Erythroblast (primary cell): Measurements from ENCODE around the gene NDUFB11.

Experiments used
- GATA1 ChIP-seq: IDR thresholded peaks from 2 replicates; pipeline ENCODE4 v1.6.1; 2011; ENCODE audit warnings: low read depth, mild to moderate bottlenecking, control low read depth, low read length, moderate library complexity
- POLR2A ChIP-seq: IDR thresholded peaks from 2 replicates; pipeline ENCODE4 v1.6.1; 2011; ENCODE audit warnings: mild to moderate bottlenecking, low read length

- no peak for TF ChIP-seq POLR2A
- TF ChIP-seq GATA1 = no peak
These were observed 40.7 kb upstream of the NDUFB11 start for GRCh38 chrX:47185241-47185640.
